ENCODE results near the gene GRHL1. TPM values are rescaled to one million over a fixed set of nuclear protein-coding genes. Genes with fewer than 3 reads are reported as not detected.

Gene GRHL1
- total RNA-seq, 6 experiments from 2014 or later: 3.5 to 11.2 (median 6.2) TPM

- Histone ChIP-seq H3K27ac (peak overlapping the region; percentile 48 to 82 (median 65)), H3K36me3 (no peaks in the 10 kb centered on the region), H3K4me3 (no peak overlapping the region), H3K4me1 (peaks cover 0 to 38% (median 18%) of the 10 kb centered on the region in 4 donors), H3K27me3 (no peaks in the 10 kb centered on the region), H3K9me3 (no peaks in the 10 kb centered on the region)
- intact Hi-C loops (cut with DNase I): no loop called here
- DNase-seq (peak in 1 of 3 donors; percentile 56), ATAC-seq (no peak)
- WGBS (ENCODE audit: insufficient coverage, low coverage, low lambda C conversion rate, missing lambda C conversion rate): 62% methylated on average over 10 of the region's 27 CpGs
- TF ChIP-seq POLR2A (IDR thresholded peaks at IDR 0.05) (no peak), CTCF (IDR thresholded peaks at IDR 0.05) (no peak)
Measured at GRCh38 chr2:10019602-10020400, 68.3 kb downstream of the GRHL1 start.

GRCh38 chr2:10022041-10022421, 70.5 kb downstream of the GRHL1 start:
- Histone ChIP-seq H3K27ac (no peak overlapping the region), H3K36me3 (no peaks in the 10 kb centered on the region), H3K9me3 (no peaks in the 10 kb centered on the region), H3K4me1 (peaks cover 0 to 31% (median 15%) of the 10 kb centered on the region in 4 donors), H3K4me3 (no peak overlapping the region), H3K27me3 (no peaks in the 10 kb centered on the region)
- intact Hi-C loops (cut with DNase I): no loop called here
- TF ChIP-seq POLR2A (IDR thresholded peaks at IDR 0.05) (no peak), CTCF (IDR thresholded peaks at IDR 0.05) (no peak)
- DNase-seq (peak in 1 of 3 donors; percentile 51), ATAC-seq (no peak)
- no CpG with 5 or more reads among the region's 16 CpGs for WGBS (ENCODE audit: insufficient coverage, low coverage, low lambda C conversion rate, missing lambda C conversion rate)

- Histone ChIP-seq H3K4me3 (no peak overlapping the region), H3K27ac (no peak overlapping the region), H3K36me3 (no peaks in the 10 kb centered on the region), H3K27me3 (no peaks in the 10 kb centered on the region), H3K4me1 (peaks cover 0 to 27% (median 13%) of the 10 kb centered on the region in 4 donors), H3K9me3 (no peaks in the 10 kb centered on the region)
- intact Hi-C loops (cut with DNase I): no loop called here
- peak in 2 of 3 donors; percentile 3 to 13 for DNase-seq
- ATAC-seq: no peak
- no peak for TF ChIP-seq CTCF (IDR thresholded peaks at IDR 0.05)
- no peak for TF ChIP-seq POLR2A (IDR thresholded peaks at IDR 0.05)
- WGBS (ENCODE audit: insufficient coverage, low coverage, low lambda C conversion rate, missing lambda C conversion rate): 60% methylated on average over 1 of the region's 4 CpGs
Measured at GRCh38 chr2:10022445-10022844, 71.0 kb downstream of the GRHL1 start.

GRCh38 chr2:10022966-10023662, 71.6 kb downstream of the GRHL1 start:
- H3K27ac ChIP-seq: no peak overlapping the region
- ATAC-seq (no peak), DNase-seq (peak in 1 of 3 donors; percentile 21)
- no peaks in the 10 kb centered on the region for H3K27me3 ChIP-seq
- TF ChIP-seq POLR2A (IDR thresholded peaks at IDR 0.05): no peak
- peak in 3 of 4 donors; percentile 2 to 19 (median 11) for TF ChIP-seq CTCF (IDR thresholded peaks at IDR 0.05)
- H3K4me1 ChIP-seq: peaks cover 0 to 21% (median 9%) of the 10 kb centered on the region in 4 donors
- intact Hi-C loops (cut with DNase I): no loop called here
- H3K4me3 ChIP-seq: no peak overlapping the region
- no peaks in the 10 kb centered on the region for H3K36me3 ChIP-seq
- WGBS (ENCODE audit: insufficient coverage, low coverage, low lambda C conversion rate, missing lambda C conversion rate): 91% methylated on average over 6 of the region's 10 CpGs
- no peaks in the 10 kb centered on the region for H3K9me3 ChIP-seq
